ENCODE results near the gene SEMA4G.

The SEMA4G gene

GRCh38 chr10:101005361-101005760 is 36.1 kb downstream of the SEMA4G start:
- H2AFZ ChIP-seq = no peak overlapping the region
- no peaks in the 10 kb centered on the region for H3K36me3 ChIP-seq (ENCODE audit: control insufficient read depth, insufficient read depth, low read length)
- peaks cover 12% of the 10 kb centered on the region for H3K4me1 ChIP-seq
- H3K4me3 ChIP-seq (ENCODE audit: low read depth, low read length) = no peak overlapping the region
- H3K4me2 ChIP-seq (ENCODE audit: low read length) = no peak overlapping the region
- peaks cover 3% of the 10 kb centered on the region for H3K79me2 ChIP-seq
- no peaks in the 10 kb centered on the region for H3K27me3 ChIP-seq (ENCODE audit: control insufficient read depth, insufficient read depth, low read length)
- H3K9me3 ChIP-seq (ENCODE audit: control insufficient read depth, low read length) = no peaks in the 10 kb centered on the region
- no peak overlapping the region for H3K27ac ChIP-seq
- H3K9ac ChIP-seq = no peak overlapping the region
- TF ChIP-seq, protein P1, sequence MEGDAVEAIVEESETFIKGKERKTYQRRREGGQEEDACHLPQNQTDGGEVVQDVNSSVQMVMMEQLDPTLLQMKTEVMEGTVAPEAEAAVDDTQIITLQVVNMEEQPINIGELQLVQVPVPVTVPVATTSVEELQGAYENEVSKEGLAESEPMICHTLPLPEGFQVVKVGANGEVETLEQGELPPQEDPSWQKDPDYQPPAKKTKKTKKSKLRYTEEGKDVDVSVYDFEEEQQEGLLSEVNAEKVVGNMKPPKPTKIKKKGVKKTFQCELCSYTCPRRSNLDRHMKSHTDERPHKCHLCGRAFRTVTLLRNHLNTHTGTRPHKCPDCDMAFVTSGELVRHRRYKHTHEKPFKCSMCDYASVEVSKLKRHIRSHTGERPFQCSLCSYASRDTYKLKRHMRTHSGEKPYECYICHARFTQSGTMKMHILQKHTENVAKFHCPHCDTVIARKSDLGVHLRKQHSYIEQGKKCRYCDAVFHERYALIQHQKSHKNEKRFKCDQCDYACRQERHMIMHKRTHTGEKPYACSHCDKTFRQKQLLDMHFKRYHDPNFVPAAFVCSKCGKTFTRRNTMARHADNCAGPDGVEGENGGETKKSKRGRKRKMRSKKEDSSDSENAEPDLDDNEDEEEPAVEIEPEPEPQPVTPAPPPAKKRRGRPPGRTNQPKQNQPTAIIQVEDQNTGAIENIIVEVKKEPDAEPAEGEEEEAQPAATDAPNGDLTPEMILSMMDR (IDR thresholded peaks at IDR 0.05) = no peak

- Histone ChIP-seq H3K79me2 (peaks cover 3% of the 10 kb centered on the region), H2AFZ (no peak overlapping the region), H3K4me1 (peaks cover 11% of the 10 kb centered on the region), H3K27ac (no peak overlapping the region), H3K9me3 (ENCODE audit: control insufficient read depth, low read length) (no peaks in the 10 kb centered on the region), H3K4me3 (ENCODE audit: low read depth, low read length) (no peak overlapping the region), H3K36me3 (ENCODE audit: control insufficient read depth, insufficient read depth, low read length) (no peaks in the 10 kb centered on the region), H3K9ac (no peak overlapping the region), H3K4me2 (ENCODE audit: low read length) (no peak overlapping the region), H3K27me3 (ENCODE audit: control insufficient read depth, insufficient read depth, low read length) (no peaks in the 10 kb centered on the region)
- TF ChIP-seq, protein P1 (IDR thresholded peaks at IDR 0.05) = no peak
Measured at GRCh38 chr10:101005869-101006567, 36.7 kb downstream of the SEMA4G start.

GRCh38 chr10:101006593-101007098 is 37.3 kb downstream of the SEMA4G start:
- no peak overlapping the region for H3K9ac ChIP-seq
- H3K4me2 ChIP-seq (ENCODE audit: low read length) = no peak overlapping the region
- no peaks in the 10 kb centered on the region for H3K36me3 ChIP-seq (ENCODE audit: control insufficient read depth, insufficient read depth, low read length)
- no peak overlapping the region for H3K27ac ChIP-seq
- no peaks in the 10 kb centered on the region for H3K9me3 ChIP-seq (ENCODE audit: control insufficient read depth, low read length)
- no peak overlapping the region for H2AFZ ChIP-seq
- peaks cover 3% of the 10 kb centered on the region for H3K79me2 ChIP-seq
- H3K27me3 ChIP-seq (ENCODE audit: control insufficient read depth, insufficient read depth, low read length) = no peaks in the 10 kb centered on the region
- no peak overlapping the region for H3K4me3 ChIP-seq (ENCODE audit: low read depth, low read length)
- H3K4me1 ChIP-seq = peaks cover 5% of the 10 kb centered on the region
- TF ChIP-seq, protein P1 (IDR thresholded peaks at IDR 0.05) = no peak

- Histone ChIP-seq H3K27ac (no peak overlapping the region), H3K79me2 (no peaks in the 10 kb centered on the region), H3K4me1 (no peaks in the 10 kb centered on the region), H3K9me3 (ENCODE audit: control insufficient read depth, low read length) (no peaks in the 10 kb centered on the region), H2AFZ (no peak overlapping the region), H3K36me3 (ENCODE audit: control insufficient read depth, insufficient read depth, low read length) (no peaks in the 10 kb centered on the region), H3K4me2 (ENCODE audit: low read length) (no peak overlapping the region), H3K27me3 (ENCODE audit: control insufficient read depth, insufficient read depth, low read length) (no peaks in the 10 kb centered on the region), H3K4me3 (ENCODE audit: low read depth, low read length) (no peak overlapping the region), H3K9ac (no peak overlapping the region)
- TF ChIP-seq, protein P1 (IDR thresholded peaks at IDR 0.05) = no peak
Measured at GRCh38 chr10:101007099-101007711, 37.9 kb downstream of the SEMA4G start.

Measured in parathyroid adenoma (tissue), 2 donors.